Endometrial microvascular endothelial cells (primary cell): ENCODE measurements around the gene RCBTB2. TPM values are rescaled to one million over a fixed set of nuclear protein-coding genes. Genes with fewer than 3 reads are reported as not detected.
"Not testable (repeated sequence)": the region's sequence is repeated elsewhere in the genome, so short reads cannot be mapped to it uniquely, and the experiment has no call there.

Source experiments
- in situ Hi-C: cut with HindIII; loops from 2 replicates; pipeline ENCODE4 v1.10.0; 2017; ENCODE audit warnings: low sequenced_read_pairs, low pct_unique_long_range_greater_than_20kb; ENCODE audit errors: inconsistent ontology term
- total RNA-seq: library from RNA; depleted of rRNA; stranded (reverse); fragments of >200 nt; gene quantifications from one replicate; pipeline ENCODE4 v1.2.3, GENCODE V29; 2015; ENCODE audit errors: inconsistent ontology term

The RCBTB2 gene
- total RNA-seq, 1 donor from 2014 or later: 6.3 TPM

GRCh38 chr13:48486836-48487235 lies 46.0 kb downstream of the RCBTB2 start:
- in situ Hi-C loops: no loop called here

GRCh38 chr13:48486362-48486761 lies 46.5 kb downstream of the RCBTB2 start:
- in situ Hi-C loops: no loop called here

- in situ Hi-C loops: no loop called here
Measured at GRCh38 chr13:48485432-48485831, 47.4 kb downstream of the RCBTB2 start.

GRCh38 chr13:48483575-48483974 lies 49.3 kb downstream of the RCBTB2 start:
- in situ Hi-C loops: no loop called here

GRCh38 chr13:48478391-48478790 lies 54.5 kb downstream of the RCBTB2 start:
- in situ Hi-C loops: no loop called here

GRCh38 chr13:48477191-48477855 lies 55.6 kb downstream of the RCBTB2 start:
- in situ Hi-C loops: no loop called here

GRCh38 chr13:48476686-48477085 lies 56.2 kb downstream of the RCBTB2 start:
- in situ Hi-C loops: no loop called here

GRCh38 chr13:48476215-48476614 lies 56.7 kb downstream of the RCBTB2 start:
- in situ Hi-C loops: no loop called here

- in situ Hi-C loops: no loop called here
Measured at GRCh38 chr13:48475230-48475629, 57.6 kb downstream of the RCBTB2 start.

GRCh38 chr13:48457578-48458242 lies 75.2 kb downstream of the RCBTB2 start:
- in situ Hi-C loops: no loop called here

GRCh38 chr13:48456546-48456945 lies 76.3 kb downstream of the RCBTB2 start:
- in situ Hi-C loops: no loop called here

- in situ Hi-C loops: not testable (repeated sequence)
Measured at GRCh38 chr13:48451196-48451595, 81.7 kb downstream of the RCBTB2 start.

- in situ Hi-C loops: loop anchor here (10.0 kb wide), 1 partner anchor 45 kb away; no protein-coding TSS in a partner anchor
Measured at GRCh38 chr13:48449656-48450055, 83.2 kb downstream of the RCBTB2 start.

GRCh38 chr13:48448959-48449614 lies 83.8 kb downstream of the RCBTB2 start:
- in situ Hi-C loops: loop anchor here (10.0 kb wide), 1 partner anchor 46 kb away; no protein-coding TSS in a partner anchor

GRCh38 chr13:48448285-48448958 lies 84.5 kb downstream of the RCBTB2 start:
- in situ Hi-C loops: loop anchor here (10.0 kb wide), 1 partner anchor 46 kb away; no protein-coding TSS in a partner anchor

- in situ Hi-C loops: loop anchor here (10.0 kb wide), 1 partner anchor 48 kb away; no protein-coding TSS in a partner anchor
Measured at GRCh38 chr13:48446464-48446863, 86.4 kb downstream of the RCBTB2 start.

GRCh38 chr13:48443442-48444208 lies 89.3 kb downstream of the RCBTB2 start:
- in situ Hi-C loops: loop anchor here (10.0 kb wide), 1 partner anchor 51 kb away; no protein-coding TSS in a partner anchor
